Esophagus muscularis mucosa (tissue), 4 donors: ENCODE measurements around the gene PANX2.

Experiments
- CTCF ChIP-seq, 3 experiments: fragments of 200-600 bp in 2 of 3; fragments of 450-650 bp in 1 of 3; sonication (generic) in 2 of 3; IDR thresholded peaks; one replicate each; pipeline ENCODE4 v1.5.1; 2017 to 2019; ENCODE audit warnings: antibody characterized with exemption in 3 of 3, mild to moderate bottlenecking in 2 of 3, moderate library complexity in 1 of 3
- EP300 ChIP-seq: sonication (generic); formaldehyde crosslinking; IDR thresholded peaks from one replicate; pipeline ENCODE4 v1.6.1; 2017; ENCODE audit warnings: antibody characterized with exemption
- POLR2A ChIP-seq: fragments of 450-650 bp; IDR thresholded peaks from one replicate; pipeline ENCODE4 v1.6.1; 2017; ENCODE audit warnings: antibody characterized with exemption, moderate library complexity, mild to moderate bottlenecking, low read depth
- POLR2AphosphoS5 ChIP-seq, 2 donors: sonication (generic); formaldehyde crosslinking; IDR thresholded peaks; one replicate each; pipeline ENCODE4 v1.6.1; 2017; ENCODE audit warnings: antibody characterized with exemption in 2 of 2

- TF ChIP-seq CTCF (IDR thresholded peaks at IDR 0.05) (peak in 1 of 3 experiments; percentile 11), POLR2A (peak; percentile 78), EP300 (no peak), POLR2AphosphoS5 (IDR thresholded peaks at IDR 0.05) (peak; percentile 84 to 92)
These were observed 30.1 kb downstream of the PANX2 start, which contains the start of gene SELENOO for GRCh38 chr22:50200461-50201190.
